Dermis microvascular lymphatic vessel endothelial cell (primary cell): ENCODE data around the gene LRP3. TPM values are rescaled to one million over a fixed set of nuclear protein-coding genes. Genes with fewer than 3 reads are reported as not detected.
"Not testable (repeated sequence)": the region's sequence is repeated elsewhere in the genome, so short reads cannot be mapped to it uniquely, and the experiment has no call there.

Experiments
- DNase-seq, 2 donors: peaks; one replicate each; pipeline versions ENCODE4 v3.0.0 to v3.0.0-alpha.2; 2010; ENCODE audit warnings: low read depth in 2 of 2
- total RNA-seq: library from RNA; depleted of rRNA; stranded (reverse); fragments of >200 nt; gene quantifications from 2 replicates; pipeline ENCODE4 v1.2.1, GENCODE V29; 2014

LRP3 gene
- total RNA-seq, 1 donor from 2014 or later: 6.9 TPM

DNA sequence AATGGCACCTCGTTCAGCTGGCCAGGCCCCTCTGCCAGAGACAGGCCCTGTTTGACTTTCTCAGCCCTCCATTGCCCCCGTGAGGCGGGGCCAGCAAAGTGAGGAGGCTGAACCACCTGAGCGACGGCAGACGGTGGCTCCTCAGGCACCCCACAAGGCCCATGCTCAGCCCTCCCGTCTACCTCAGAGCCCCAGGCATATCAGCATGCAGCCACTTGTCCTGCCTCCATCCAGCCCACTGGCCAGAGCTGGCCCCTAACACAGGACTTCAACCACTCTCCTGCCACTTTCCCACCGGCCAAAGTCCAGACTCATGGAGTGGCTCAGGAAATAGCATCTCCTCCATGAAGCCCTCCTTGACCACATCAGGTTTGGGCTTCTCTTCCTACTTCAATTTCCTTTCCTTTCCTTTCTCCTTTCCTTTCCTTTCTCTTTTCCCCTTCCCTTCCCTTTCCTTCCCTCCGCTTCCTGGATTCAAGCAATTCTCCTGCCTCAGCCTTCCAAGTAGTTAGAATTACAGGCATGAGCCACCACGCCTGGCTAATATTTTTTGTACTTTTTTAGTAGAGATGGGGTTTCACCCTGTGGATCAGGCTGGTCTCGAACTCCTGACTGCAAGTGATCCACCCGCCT lies 22.2 kb downstream of the LRP3 start:
- DNase-seq: no peak

DNA sequence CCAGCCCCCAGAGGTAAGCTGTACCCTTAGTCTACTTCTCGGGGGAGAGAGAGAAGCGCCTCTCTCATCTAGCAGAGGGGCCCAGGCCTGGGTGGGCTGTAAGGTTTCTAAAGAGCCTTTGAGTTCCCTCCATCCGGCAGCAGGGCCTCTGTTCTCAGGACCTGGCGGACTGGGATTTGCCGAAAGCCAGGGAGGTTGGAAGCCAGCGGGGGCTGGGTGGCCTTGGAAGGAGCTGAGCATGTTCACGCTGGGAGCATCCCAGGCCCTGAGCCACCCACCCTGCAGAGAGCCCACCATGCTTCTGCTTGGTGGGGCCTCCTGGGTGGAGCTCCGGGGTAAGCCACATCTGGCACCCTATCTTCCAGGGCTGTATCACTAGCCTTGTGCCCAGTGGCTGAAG lies 23.8 kb downstream of the LRP3 start:
- no peak for DNase-seq

DNA sequence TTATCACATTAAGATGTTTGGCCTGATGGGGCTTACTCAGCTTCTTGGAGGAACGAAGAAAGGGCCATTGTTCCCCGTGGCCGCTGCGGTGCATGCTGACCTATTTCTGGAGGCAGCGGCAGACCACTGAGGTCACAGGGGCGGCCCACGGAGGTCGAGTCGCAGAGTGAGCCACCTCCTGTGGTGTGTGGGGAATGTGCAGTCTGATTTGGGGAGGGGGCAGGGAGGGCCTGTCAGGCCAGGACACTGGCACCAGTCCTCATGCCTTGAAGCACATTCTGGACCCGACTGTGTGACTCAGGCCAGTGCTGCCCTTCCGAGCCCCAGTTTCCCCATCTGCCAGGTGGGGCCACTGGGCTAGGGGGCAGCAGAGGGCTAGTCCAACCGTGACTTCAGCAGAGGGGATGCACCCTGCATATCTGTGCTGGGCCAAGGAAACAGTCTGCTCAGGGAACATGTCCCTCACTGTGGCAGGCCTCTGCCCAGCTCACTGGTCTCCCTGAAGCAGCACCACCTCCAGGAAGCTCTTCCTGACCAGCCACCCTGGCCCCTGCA lies 25.2 kb downstream of the LRP3 start:
- DNase-seq: no peak

DNA sequence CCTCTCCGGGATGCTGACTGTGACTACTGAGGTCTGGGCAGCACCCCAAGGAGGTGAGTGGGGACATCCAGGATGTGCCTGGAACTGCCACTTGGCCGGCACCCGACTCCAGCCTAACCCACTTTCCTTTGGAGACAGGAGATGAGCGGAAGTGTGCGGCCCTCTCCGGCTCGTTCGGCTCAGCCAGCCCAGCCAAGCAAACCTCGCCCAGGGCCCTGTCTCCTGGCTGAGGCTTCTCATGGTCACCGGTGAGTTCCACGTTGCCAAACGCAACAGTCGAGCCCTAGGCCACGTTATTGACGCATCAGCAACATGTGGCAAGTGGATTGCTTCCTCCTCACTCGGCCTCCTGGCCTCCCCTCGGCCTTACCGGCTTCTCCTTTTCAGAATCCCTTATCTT lies 26.0 kb downstream of the LRP3 start:
- no peak for DNase-seq

- DNase-seq: no peak
Measured at GRCh38 chr19:33220735-33221134, 26.6 kb downstream of the LRP3 start.

GRCh38 chr19:33221638-33222037 lies 27.5 kb downstream of the LRP3 start:
- no peak for DNase-seq

DNA sequence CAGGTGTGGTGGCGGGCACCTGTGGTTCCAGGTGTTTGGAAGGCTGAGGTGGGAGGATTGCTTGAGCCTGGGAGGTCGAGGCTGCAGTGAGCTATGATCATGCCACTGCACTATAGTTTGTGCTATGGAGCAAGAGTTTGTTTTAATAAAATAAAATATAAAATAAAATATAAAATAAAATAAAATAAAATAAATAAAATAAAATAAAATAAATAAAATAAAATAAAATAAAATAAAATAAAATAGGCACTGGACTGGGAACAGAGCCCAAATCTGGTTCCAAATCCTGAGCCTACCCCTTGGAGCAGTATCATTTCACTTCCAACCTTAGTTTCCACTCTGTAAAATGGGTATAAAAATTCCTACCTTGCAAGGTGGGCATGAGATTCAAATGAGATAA lies 28.1 kb downstream of the LRP3 start:
- DNase-seq: not testable (repeated sequence)

GRCh38 chr19:33224694-33225457 lies 30.7 kb downstream of the LRP3 start:
- no peak for DNase-seq

DNA sequence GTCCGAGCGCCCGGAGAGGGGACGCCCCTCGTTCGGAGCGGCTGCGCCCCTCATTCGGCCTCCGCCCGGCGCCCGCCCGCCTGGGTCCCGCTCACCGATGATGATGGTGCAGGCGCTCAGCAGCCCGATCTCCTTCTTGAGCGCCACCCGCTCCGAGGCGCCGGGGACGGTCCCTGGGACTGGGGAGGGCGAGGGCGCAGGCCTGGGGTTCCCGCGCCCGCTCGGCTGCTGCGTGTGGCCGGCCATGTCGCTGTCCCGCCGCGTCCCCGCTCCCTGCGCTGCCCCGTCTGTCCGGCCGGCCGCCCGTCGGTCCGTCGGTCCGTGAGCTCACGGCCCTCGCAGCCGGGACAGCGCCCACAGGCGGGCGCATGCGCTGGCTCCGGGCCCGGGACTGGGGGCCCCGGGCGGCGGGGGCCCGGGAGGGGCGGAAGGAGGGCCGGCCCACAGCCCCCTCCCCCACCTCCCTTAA lies 31.4 kb downstream of the LRP3 start, which contains the start of gene SLC7A10:
SLC7A10 (minus strand) TSS at position 393 of the 469 bp plus-strand sequence; CDS start at position 246, 147 bp downstream.
- DNase-seq: no peak

GRCh38 chr19:33226550-33227241 lies 32.6 kb downstream of the LRP3 start:
- DNase-seq: no peak

DNA sequence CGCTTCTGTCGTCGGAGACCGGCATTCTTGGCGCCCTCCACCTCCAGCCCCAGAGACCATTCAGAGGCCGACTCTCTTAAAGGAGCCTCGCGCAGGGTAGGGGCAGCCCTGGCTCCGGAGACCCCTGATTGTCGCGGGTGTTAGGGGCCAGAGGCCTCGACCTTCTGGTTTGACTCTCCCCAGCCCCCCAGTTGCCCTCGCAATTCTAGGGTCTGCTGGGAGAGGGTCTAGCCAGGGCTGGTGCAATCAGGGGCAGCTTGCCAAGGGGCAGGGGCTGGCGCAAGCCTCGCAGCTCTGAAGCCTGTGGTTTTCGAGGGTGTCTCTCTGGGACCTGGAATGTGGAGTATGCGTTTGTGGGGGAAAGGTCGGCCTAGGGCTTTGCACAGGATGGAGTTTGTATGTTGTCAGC lies 33.1 kb downstream of the LRP3 start:
- DNase-seq: no peak

DNA sequence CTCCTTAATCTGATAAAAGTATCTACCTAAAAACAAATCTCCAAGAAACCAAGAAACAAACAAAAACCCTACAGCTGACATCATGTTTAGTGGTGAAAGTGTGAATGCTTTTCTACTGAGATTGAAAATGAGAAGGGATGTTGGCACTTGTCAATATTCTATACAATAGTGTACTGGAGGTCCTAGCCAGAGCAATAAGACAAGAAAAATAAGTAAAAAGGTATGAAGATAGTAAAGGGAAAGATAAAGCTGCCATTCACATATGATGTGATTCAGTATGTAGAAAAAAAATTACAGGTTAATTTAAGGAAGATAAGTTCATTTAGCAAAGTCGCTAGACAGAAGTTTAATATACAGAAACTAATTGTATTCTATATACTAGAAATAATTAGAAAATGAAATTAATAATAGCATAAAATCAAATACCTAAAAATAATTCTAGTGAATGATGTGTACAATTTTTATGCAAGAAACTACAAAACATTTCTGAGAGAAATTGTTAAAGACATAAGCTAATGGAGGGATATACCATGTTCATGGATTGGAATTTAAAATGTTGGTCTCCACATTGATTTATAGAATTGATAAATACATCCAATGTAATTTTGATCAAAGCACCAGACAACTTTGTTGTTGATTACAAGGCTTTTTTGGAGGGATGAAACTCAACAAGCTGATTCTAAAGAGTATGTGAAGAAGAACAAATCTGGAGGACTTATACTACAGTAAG lies 33.9 kb downstream of the LRP3 start:
- no peak for DNase-seq

DNA sequence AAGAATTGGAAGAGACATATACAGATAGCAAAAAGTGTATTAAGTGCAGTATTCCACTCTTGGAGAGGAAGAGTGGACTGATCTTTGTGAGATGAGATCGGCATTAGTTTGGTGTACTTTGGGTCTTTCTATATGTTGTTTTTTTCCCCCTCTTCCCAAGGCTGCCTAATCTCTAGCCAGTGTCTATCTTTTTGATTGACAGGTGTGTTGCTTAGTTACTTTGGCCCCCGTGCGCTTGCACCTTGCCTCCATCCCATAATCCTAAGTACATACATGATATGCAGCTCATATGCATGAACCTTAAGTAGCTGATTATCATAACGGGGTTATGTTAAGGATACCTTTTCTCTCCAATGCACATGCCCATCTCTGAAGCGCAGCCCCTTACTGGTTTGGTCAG lies 35.8 kb downstream of the LRP3 start:
- no peak for DNase-seq

GRCh38 chr19:33231511-33231910 lies 37.4 kb downstream of the LRP3 start:
- DNase-seq: no peak

DNA sequence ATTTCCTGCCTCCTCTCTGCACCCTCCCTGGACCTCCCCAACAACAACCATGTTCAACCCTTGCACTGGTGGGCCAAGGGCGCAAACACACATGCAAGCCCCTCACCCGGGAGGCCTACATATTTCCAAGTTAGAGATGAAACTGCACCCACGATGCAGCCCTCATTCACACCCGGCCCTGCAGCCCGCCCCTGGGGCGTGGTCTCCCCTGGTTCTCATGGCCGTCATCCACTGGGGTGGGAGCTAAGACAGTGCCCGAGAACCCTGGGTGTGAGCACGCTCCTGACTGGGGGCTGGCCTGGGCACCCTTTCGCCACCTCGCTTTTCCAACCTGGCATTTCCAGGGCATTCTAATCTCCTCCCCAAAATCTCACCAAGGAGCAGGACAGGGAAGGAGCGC lies 38.5 kb downstream of the LRP3 start:
- DNase-seq: no peak

GRCh38 chr19:33233056-33233873 lies 39.1 kb downstream of the LRP3 start:
- DNase-seq: no peak

DNA sequence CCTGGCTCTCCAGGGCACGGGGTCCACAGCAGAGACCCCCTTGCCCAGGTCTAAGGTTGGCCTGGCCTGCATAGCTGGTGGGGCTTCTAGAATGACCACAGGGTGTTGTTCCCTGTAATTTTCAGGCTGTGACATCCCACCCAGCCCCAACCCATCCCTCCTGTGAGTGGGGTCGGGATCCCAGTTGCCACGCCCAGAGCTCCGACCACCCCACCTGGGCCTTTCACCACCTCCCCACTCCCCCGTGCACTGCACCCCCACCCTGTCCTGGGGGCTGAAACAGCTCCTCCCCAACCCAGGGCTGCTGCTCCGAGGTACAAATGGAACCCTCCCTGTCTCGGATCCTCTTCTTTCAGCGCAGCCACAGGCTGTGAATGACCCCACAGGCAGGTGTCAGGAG lies 40.0 kb downstream of the LRP3 start:
- DNase-seq: no peak

DNA sequence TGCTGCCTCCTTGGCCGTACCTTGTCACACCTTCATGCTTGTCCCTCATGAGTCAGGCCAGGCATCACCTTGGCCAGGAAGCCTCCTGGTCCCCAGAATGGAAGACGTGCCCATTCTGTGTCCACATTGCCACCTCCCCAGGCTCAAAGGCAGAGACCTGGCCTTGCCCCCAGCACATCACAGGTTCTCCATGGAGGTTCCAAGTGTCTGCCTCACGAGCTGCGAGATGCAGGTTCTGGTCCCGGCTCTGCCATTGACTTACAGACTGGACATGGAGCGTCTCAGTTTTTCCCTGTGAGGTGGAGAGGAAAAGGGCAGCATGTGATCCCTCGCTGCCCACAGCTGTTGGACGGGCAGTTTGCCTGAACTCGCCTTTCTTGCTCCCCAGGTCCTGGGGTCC lies 40.6 kb downstream of the LRP3 start:
- no peak for DNase-seq

DNA sequence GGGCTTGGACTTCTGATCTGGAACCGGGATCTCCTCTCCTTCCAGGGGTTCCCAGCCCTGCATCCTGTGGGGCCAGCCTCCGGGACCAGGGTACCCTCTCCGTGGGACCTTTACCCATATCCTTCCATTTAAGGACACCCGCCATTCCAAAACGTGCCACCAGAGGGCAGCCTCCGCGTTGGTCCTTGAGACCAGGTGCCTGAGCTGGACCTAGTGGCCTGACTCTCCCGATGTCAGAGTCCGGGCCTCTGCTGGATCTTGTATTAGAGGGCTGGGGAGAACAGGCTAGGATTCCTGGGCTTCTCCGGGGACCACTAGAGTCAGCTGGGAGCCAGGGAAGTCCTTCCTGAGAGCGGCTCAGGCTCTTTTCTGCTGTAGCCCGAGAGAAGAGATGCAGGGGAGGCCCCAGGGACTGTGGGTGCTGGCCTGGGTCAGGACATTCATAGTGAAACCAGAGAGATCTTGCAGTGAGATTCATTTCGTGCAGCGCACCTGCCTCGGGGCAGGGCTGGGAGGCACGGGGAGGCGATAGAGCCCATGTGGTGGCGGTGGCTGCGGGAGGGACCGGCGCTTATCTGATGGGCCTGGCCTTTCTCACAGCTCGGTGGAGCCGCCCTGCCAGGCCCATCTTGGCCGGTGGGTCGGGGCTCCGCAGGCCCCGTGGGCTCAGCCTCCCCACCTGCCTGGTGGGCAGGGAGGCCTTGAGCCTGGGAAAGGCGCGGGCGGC lies 41.3 kb downstream of the LRP3 start:
- peak; percentile 39 to 64 for DNase-seq

- no peak for DNase-seq
Measured at GRCh38 chr19:33235996-33236350, 41.8 kb downstream of the LRP3 start.
